Stomach (tissue), 4 donors: ENCODE results near the gene SCRT2.

Source experiments
- EP300 ChIP-seq: sonication (generic); formaldehyde crosslinking; IDR thresholded peaks from one replicate; pipeline ENCODE4 v1.6.1; 2017; ENCODE audit warnings: antibody characterized with exemption
- POLR2A ChIP-seq, 4 donors: fragments of 450-650 bp; IDR thresholded peaks; one replicate each; pipeline ENCODE4 v1.6.1; 2016; ENCODE audit warnings: antibody characterized with exemption in 4 of 4, control low read depth in 2 of 4, mild to moderate bottlenecking in 1 of 4, moderate library complexity in 1 of 4
- POLR2AphosphoS5 ChIP-seq, 3 donors: sonication (generic); formaldehyde crosslinking; IDR thresholded peaks; one replicate each; pipeline ENCODE4 v1.6.1; 2016; ENCODE audit warnings: antibody characterized with exemption in 3 of 3
- TF ChIP-seq, protein P1 (sequence below), 7 experiments: fragments of 450-650 bp in 4 of 7; fragments of 200-600 bp in 3 of 7; sonication (generic) in 3 of 7; IDR thresholded peaks; one replicate each; pipeline ENCODE4 v1.5.1; 2016 to 2019; ENCODE audit warnings: antibody characterized with exemption in 7 of 7, control low read depth in 2 of 7, mild to moderate bottlenecking in 1 of 7

DNA sequence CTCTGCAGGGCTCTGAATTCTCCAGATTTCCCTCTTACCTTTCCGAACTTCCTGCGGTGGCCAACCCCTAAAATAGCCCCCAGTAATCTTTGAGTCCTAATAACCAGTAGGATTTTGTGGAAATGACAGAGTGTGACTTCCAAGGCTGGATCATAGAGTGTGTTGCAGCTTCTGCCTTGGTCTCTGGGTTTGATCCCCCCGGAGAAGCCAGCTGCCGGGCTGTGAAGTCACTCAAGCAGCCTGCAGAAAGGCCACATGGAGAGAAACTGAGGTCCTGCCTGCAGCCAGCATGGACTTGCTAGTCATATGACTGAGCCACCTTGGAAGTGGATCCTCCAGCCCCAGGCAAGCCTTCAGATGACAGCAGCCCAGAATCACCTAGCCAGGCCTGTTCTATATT lies 46.3 kb upstream of the SCRT2 start:
- no peak for TF ChIP-seq POLR2AphosphoS5 (IDR thresholded peaks at IDR 0.05)
- TF ChIP-seq EP300 = no peak
- TF ChIP-seq, protein P1, sequence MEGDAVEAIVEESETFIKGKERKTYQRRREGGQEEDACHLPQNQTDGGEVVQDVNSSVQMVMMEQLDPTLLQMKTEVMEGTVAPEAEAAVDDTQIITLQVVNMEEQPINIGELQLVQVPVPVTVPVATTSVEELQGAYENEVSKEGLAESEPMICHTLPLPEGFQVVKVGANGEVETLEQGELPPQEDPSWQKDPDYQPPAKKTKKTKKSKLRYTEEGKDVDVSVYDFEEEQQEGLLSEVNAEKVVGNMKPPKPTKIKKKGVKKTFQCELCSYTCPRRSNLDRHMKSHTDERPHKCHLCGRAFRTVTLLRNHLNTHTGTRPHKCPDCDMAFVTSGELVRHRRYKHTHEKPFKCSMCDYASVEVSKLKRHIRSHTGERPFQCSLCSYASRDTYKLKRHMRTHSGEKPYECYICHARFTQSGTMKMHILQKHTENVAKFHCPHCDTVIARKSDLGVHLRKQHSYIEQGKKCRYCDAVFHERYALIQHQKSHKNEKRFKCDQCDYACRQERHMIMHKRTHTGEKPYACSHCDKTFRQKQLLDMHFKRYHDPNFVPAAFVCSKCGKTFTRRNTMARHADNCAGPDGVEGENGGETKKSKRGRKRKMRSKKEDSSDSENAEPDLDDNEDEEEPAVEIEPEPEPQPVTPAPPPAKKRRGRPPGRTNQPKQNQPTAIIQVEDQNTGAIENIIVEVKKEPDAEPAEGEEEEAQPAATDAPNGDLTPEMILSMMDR (IDR thresholded peaks at IDR 0.05) = no peak
- TF ChIP-seq POLR2A (IDR thresholded peaks at IDR 0.05) = no peak
